ENCODE measurements around the gene MYO1H.

GRCh38 chr12:109473006-109473405, 125.3 kb downstream of the MYO1H start:
- no peak for TF ChIP-seq POLR2AphosphoS5 (IDR thresholded peaks at IDR 0.05; ENCODE audit: low read depth)
- no peak for TF ChIP-seq CTCF (conservative IDR thresholded peaks at IDR 0.05; ENCODE audit: low read depth in 2 of 2)
- TF ChIP-seq ETS1 (IDR thresholded peaks at IDR 0.05): no peak
- TF ChIP-seq EZH2phosphoT487 (IDR thresholded peaks at IDR 0.05; ENCODE audit: unreplicated experiment): no peak
- no peak for TF ChIP-seq EZH2 (IDR thresholded peaks at IDR 0.05; ENCODE audit: low read depth, unreplicated experiment)
- TF ChIP-seq ZNF114 (CRISPR knock-in tag; IDR thresholded peaks at IDR 0.05): no peak
- TF ChIP-seq CREB1 (CRISPR knock-in tag; IDR thresholded peaks at IDR 0.05; ENCODE audit: low read depth): no peak
- TF ChIP-seq NANOG (IDR thresholded peaks at IDR 0.05; ENCODE audit: borderline replicate concordance): no peak
- TF ChIP-seq REST (IDR thresholded peaks at IDR 0.05; ENCODE audit: unreplicated experiment): no peak
- no peak for TF ChIP-seq JUNB (IDR thresholded peaks at IDR 0.05; ENCODE audit: unreplicated experiment)
- no peak for TF ChIP-seq STAT1 (IDR thresholded peaks at IDR 0.05; ENCODE audit: unreplicated experiment)
- no peak for TF ChIP-seq ZNF331 (CRISPR knock-in tag; IDR thresholded peaks at IDR 0.05; ENCODE audit: low read depth)

All from GM23338 (cell line).